HepG2 (cell line): ENCODE results near the gene SHISA5. TPM values are rescaled to one million over a fixed set of nuclear protein-coding genes. Genes with fewer than 3 reads are reported as not detected.

Experiments used
- ATAC-seq: fragments of 200-7000 bp; cut with Tn5 transposase; 3 replicates; pipeline ENCODE4 v1.9.1; 2020; ENCODE audit warnings: mild to moderate bottlenecking, moderate library complexity
- BruUV-seq: library from RNA; stranded (reverse); fragments of 400-500 nt; replicated peaks from 2 replicates; lab custom pipeline; 2021; lab: Mats Ljungman, UMichigan
- CTCF ChIA-PET: fragments of 300-600 bp; formaldehyde crosslinking; extraction: SDS; loops from one replicate; lab custom pipeline; 2021; ENCODE audit warnings: low total read pairs, inconsistent platforms, low intra/inter-chr PET ratio; lab: Yijun Ruan, JAX
- POLR2A ChIA-PET: fragments of 350-600 bp; sonication (Branson Sonifier 250); formaldehyde crosslinking; loops from one replicate; lab custom pipeline; 2020; ENCODE audit warnings: antibody characterized with exemption, inconsistent platforms; lab: Yijun Ruan, JAX
- DNase-seq: peaks from one replicate; pipeline ENCODE4 v3.0.0-alpha.2; 2015; ENCODE audit warnings: low spot score
- FAIRE-seq: peaks from 3 replicates; lab custom pipeline; 2011; peaks lifted over from hg19 to GRCh38; lab: Jason Lieb, UNC
- H2AFZ ChIP-seq: one replicate; pipeline ENCODE4 v1.6.1; 2011; ENCODE audit warnings: low read length, inconsistent platforms
- H3K27ac ChIP-seq: fragments of 300-600 bp; 3 replicates; pipeline ENCODE4 v1.8.0; 2011; ENCODE audit warnings: mixed run types, mild to moderate bottlenecking, mixed read lengths, low read length, inconsistent platforms; ENCODE audit not compliant: insufficient read depth; ENCODE audit errors: extremely low read length
- H3K27me3 ChIP-seq, 2 experiments: fragments of 200-600 bp in 1 of 2; 2 replicates in 1 of 2; 3 replicates in 1 of 2; pipeline versions ENCODE4 v1.6.0 to v1.8.0; 2011; ENCODE audit warnings: low read length in 2 of 2, mild to moderate bottlenecking in 2 of 2, moderate library complexity in 2 of 2, inconsistent platforms in 1 of 2; ENCODE audit not compliant: insufficient read depth in 2 of 2, control insufficient read depth in 1 of 2
- H3K36me3 ChIP-seq, 2 experiments: fragments of 200-600 bp in 1 of 2; replicated peaks in 1 of 2; 2 replicates in 1 of 2; 3 replicates in 1 of 2; pipeline versions ENCODE4 v1.5.1 to v1.8.0; 2011; ENCODE audit warnings: low read length in 2 of 2, inconsistent platforms in 1 of 2; ENCODE audit not compliant: insufficient read depth in 2 of 2, control insufficient read depth in 1 of 2
- H3K4me1 ChIP-seq: 2 replicates; pipeline ENCODE4 v1.5.1; 2012; ENCODE audit warnings: low read length, inconsistent platforms; ENCODE audit not compliant: insufficient read depth
- H3K4me2 ChIP-seq: 2 replicates; pipeline ENCODE4 v1.6.0; 2011; ENCODE audit warnings: low read depth, low read length, inconsistent platforms
- H3K4me3 ChIP-seq, 3 experiments: fragments of 200-600 bp in 1 of 3; sonication (generic), shearing (Covaris generic) in 1 of 3; replicated peaks in 1 of 3; 2 replicates each; pipeline ENCODE4 v1.5.1; 2011 to 2016; ENCODE audit warnings: low read length in 3 of 3, inconsistent platforms in 2 of 3, low read depth in 2 of 3, mild to moderate bottlenecking in 2 of 3, control low read depth in 1 of 3, mixed read lengths in 1 of 3; ENCODE audit not compliant: insufficient read depth in 1 of 3
- H3K79me2 ChIP-seq: one replicate; pipeline ENCODE4 v1.6.1; 2011; ENCODE audit warnings: low read length, inconsistent platforms; ENCODE audit not compliant: insufficient read depth
- H3K9ac ChIP-seq: 2 replicates; pipeline ENCODE4 v1.6.0; 2011; ENCODE audit warnings: mild to moderate bottlenecking, low read depth, low read length, inconsistent platforms; ENCODE audit not compliant: insufficient read depth
- H3K9me3 ChIP-seq: 2 replicates; pipeline ENCODE4 v1.5.1; 2012; ENCODE audit warnings: mild to moderate bottlenecking, low read length
- H4K20me1 ChIP-seq: 2 replicates; pipeline ENCODE4 v1.6.0; 2011; ENCODE audit warnings: inconsistent platforms, mild to moderate bottlenecking, low read length, moderate library complexity; ENCODE audit not compliant: insufficient read depth
- KAT8 ChIP-seq: IDR thresholded peaks from 2 replicates; pipeline ENCODE4 v1.6.1; 2016; ENCODE audit warnings: missing genetic modification reagents, missing compliant biosample characterization
- KLF6 ChIP-seq: IDR thresholded peaks from 2 replicates; pipeline ENCODE4 v1.8.0; 2016; ENCODE audit warnings: missing biosample characterization, missing genetic modification reagents
- MAF1 ChIP-seq: sonication (generic); formaldehyde crosslinking; IDR thresholded peaks from 2 replicates; pipeline ENCODE4 v1.5.0; 2020; ENCODE audit warnings: missing genetic modification reagents, borderline replicate concordance
- NCOR1 ChIP-seq: fragments of 200-600 bp; sonication (generic); IDR thresholded peaks from 2 replicates; pipeline ENCODE4 v1.7.0; 2017; ENCODE audit warnings: antibody characterized with exemption, low read length, borderline replicate concordance
- NR2F1 ChIP-seq, 2 experiments: fragments of 450-650 bp in 1 of 2; formaldehyde crosslinking in 1 of 2; IDR thresholded peaks; 2 replicates each; pipeline versions ENCODE4 v1.5.0 to v1.6.1; 2016 to 2020; ENCODE audit warnings: mild to moderate bottlenecking in 1 of 2, missing compliant biosample characterization in 1 of 2, missing genetic modification reagents in 1 of 2, moderate library complexity in 1 of 2
- SETDB1 ChIP-seq: sonication (generic); formaldehyde crosslinking; IDR thresholded peaks from 2 replicates; pipeline ENCODE4 v1.5.1; 2020; ENCODE audit warnings: missing genetic modification reagents, mild to moderate bottlenecking, borderline replicate concordance
- SRSF9 ChIP-seq: fragments of 200-400 bp; formaldehyde crosslinking; IDR thresholded peaks from 2 replicates; pipeline ENCODE4 v1.6.1; 2018; ENCODE audit warnings: borderline replicate concordance, mild to moderate bottlenecking, low read depth, low read length; ENCODE audit not compliant: insufficient read depth, poor library complexity, severe bottlenecking
- XBP1 ChIP-seq: sonication (generic); formaldehyde crosslinking; IDR thresholded peaks from 2 replicates; pipeline ENCODE4 v1.5.0; 2020; ENCODE audit warnings: missing genetic modification reagents
- YEATS2 ChIP-seq: sonication (generic); formaldehyde crosslinking; IDR thresholded peaks from 2 replicates; pipeline ENCODE4 v1.4.0; 2020; ENCODE audit warnings: missing genetic modification reagents, borderline replicate concordance
- YY1 ChIP-seq: IDR thresholded peaks from 2 replicates; pipeline ENCODE4 v1.6.1; 2011; ENCODE audit warnings: low read length, low read depth, moderate library complexity, mild to moderate bottlenecking; ENCODE audit not compliant: insufficient read depth, insufficient replicate concordance
- ZBTB7A ChIP-seq: sonication (generic); formaldehyde crosslinking; IDR thresholded peaks from 2 replicates; pipeline ENCODE4 v1.8.0; 2022; ENCODE audit warnings: mild to moderate bottlenecking, missing genetic modification reagents
- ZNF224 ChIP-seq: sonication (generic); formaldehyde crosslinking; IDR thresholded peaks from 2 replicates; pipeline ENCODE4 v1.5.0; 2020; ENCODE audit warnings: mild to moderate bottlenecking, missing genetic modification reagents
- ZNF34 ChIP-seq: sonication (generic); formaldehyde crosslinking; IDR thresholded peaks from 2 replicates; pipeline ENCODE4 v1.4.0; 2020; ENCODE audit warnings: mild to moderate bottlenecking, missing genetic modification reagents, borderline replicate concordance
- WGBS: methylation state at CpG from one replicate; pipeline ENCODE4 v1.1.6; 2017; ENCODE audit warnings: low lambda C conversion rate; 5-methylcytosine and 5-hydroxymethylcytosine counted together
- in situ Hi-C: cut with HindIII; loops from 2 replicates; pipeline ENCODE4 v1.10.0; 2017; ENCODE audit warnings: low pct_unique_long_range_greater_than_20kb; ENCODE audit not compliant: extremely low pct_ligation_motif_present
- intact Hi-C: fragments of 100-400 bp; cut with micrococcal nuclease; formaldehyde crosslinking; loops from one replicate; pipeline ENCODE4 v1.10.0; 2022; ENCODE audit not compliant: unreplicated experiment
- polyA plus RNA-seq, 8 experiments: library from polyadenylated mRNA; depleted of rRNA in 3 of 8; stranded (reverse) in 7 of 8; unstranded in 1 of 8; fragments of >200 nt; fragmentation: Illumina TruSeq in 4 of 8; extraction: Trizol in 4 of 8; gene quantifications; 2 replicates each; pipeline versions ENCODE4 v1.2.1 to v1.2.3, GENCODE V29; 2011 to 2016; ENCODE audit warnings: low read depth in 4 of 8, missing spikeins in 1 of 8, mixed read lengths in 1 of 8; ENCODE audit not compliant: insufficient read depth in 1 of 8
- total RNA-seq, 5 experiments: library from RNA; depleted of rRNA; stranded (reverse); fragments of >200 nt; fragmentation: Illumina TruSeq; extraction: Trizol; gene quantifications; 2 replicates each; pipeline ENCODE4 v1.2.3, GENCODE V29; 2016; ENCODE audit warnings: low read depth in 1 of 5
- TF ChIP-seq, protein P1 (sequence below): sonication (generic); formaldehyde crosslinking; IDR thresholded peaks from 2 replicates; pipeline ENCODE4 v1.5.0; 2020; ENCODE audit warnings: mild to moderate bottlenecking, missing genetic modification reagents, moderate library complexity
- TF ChIP-seq, protein P2 (sequence below): sonication (generic); formaldehyde crosslinking; IDR thresholded peaks from 2 replicates; pipeline ENCODE4 v1.5.1; 2020; ENCODE audit warnings: mild to moderate bottlenecking, missing genetic modification reagents, moderate library complexity
- TF ChIP-seq, protein P3 (sequence below): sonication (generic); formaldehyde crosslinking; IDR thresholded peaks from 2 replicates; pipeline ENCODE4 v1.8.0; 2022; ENCODE audit warnings: mild to moderate bottlenecking, missing genetic modification reagents

Gene SHISA5
- total and polyA plus RNA-seq, 2 of the 13 experiments (the other 11 are each of a cell fraction or from before 2014, with no cell fraction given) = 75.8 to 91.4 TPM

DNA sequence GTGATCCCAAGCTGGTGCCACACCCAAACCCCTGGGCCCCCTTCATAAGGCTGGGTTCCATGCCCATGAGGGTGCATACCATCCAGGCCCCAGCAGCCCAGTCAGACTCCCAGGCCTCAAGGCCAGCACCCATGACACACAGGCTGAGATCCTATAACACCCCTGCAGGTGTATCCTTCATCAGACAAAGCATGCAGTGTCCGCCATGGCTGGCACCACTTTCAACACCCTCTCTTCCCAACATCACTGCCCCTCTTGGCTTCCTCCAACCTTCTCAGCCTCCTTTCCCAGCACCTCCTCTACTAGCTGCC, 67.5 kb downstream of the SHISA5 start:
- Histone ChIP-seq H3K9me3 (no peaks in the 10 kb centered on the region), H3K4me2 (no peak overlapping the region), H4K20me1 (peaks cover 2% of the 10 kb centered on the region), H3K9ac (no peak overlapping the region), H3K27ac (no peak overlapping the region), H3K4me1 (peaks cover 72% of the 10 kb centered on the region), H2AFZ (no peak overlapping the region), H3K4me3 (no peak overlapping the region), H3K79me2 (peaks cover 23% of the 10 kb centered on the region), H3K27me3 (no peaks in the 10 kb centered on the region; a peak in 1 of 5 replicates), H3K36me3 (peaks cover 1 to 4% of the 10 kb centered on the region in 2 experiments; a peak in 3 of 5 replicates)
- intact Hi-C loops (loop anchor here (1.0 to 2.0 kb wide), 3 partner anchors 35 to 204 kb away; no protein-coding TSS in a partner anchor), in situ Hi-C loops (loop anchor here (5.0 kb wide), 3 partner anchors 34 to 204 kb away; no protein-coding TSS in a partner anchor)
- no TSS peak for BruUV-seq
- FAIRE-seq = no peak
- DNase-seq = no peak
- TF ChIP-seq ZNF34 (CRISPR knock-in tag) (no peak), YEATS2 (no peak), XBP1 (CRISPR knock-in tag) (no peak), SRSF9 (no peak), NCOR1 (no peak), KLF6 (CRISPR knock-in tag) (no peak), ZBTB7A (CRISPR knock-in tag) (no peak), MAF1 (CRISPR knock-in tag) (no peak), NR2F1 (CRISPR knock-in tag; IDR thresholded peaks at IDR 0.05) (no peak), YY1 (no peak), ZNF224 (CRISPR knock-in tag) (0 out of 2 replicates have a peak, but pooled peaks have one; percentile 71), SETDB1 (CRISPR knock-in tag) (no peak), KAT8 (CRISPR knock-in tag) (no peak)
- TF ChIP-seq, protein P1, sequence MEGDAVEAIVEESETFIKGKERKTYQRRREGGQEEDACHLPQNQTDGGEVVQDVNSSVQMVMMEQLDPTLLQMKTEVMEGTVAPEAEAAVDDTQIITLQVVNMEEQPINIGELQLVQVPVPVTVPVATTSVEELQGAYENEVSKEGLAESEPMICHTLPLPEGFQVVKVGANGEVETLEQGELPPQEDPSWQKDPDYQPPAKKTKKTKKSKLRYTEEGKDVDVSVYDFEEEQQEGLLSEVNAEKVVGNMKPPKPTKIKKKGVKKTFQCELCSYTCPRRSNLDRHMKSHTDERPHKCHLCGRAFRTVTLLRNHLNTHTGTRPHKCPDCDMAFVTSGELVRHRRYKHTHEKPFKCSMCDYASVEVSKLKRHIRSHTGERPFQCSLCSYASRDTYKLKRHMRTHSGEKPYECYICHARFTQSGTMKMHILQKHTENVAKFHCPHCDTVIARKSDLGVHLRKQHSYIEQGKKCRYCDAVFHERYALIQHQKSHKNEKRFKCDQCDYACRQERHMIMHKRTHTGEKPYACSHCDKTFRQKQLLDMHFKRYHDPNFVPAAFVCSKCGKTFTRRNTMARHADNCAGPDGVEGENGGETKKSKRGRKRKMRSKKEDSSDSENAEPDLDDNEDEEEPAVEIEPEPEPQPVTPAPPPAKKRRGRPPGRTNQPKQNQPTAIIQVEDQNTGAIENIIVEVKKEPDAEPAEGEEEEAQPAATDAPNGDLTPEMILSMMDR = no peak
- TF ChIP-seq, protein P2, sequence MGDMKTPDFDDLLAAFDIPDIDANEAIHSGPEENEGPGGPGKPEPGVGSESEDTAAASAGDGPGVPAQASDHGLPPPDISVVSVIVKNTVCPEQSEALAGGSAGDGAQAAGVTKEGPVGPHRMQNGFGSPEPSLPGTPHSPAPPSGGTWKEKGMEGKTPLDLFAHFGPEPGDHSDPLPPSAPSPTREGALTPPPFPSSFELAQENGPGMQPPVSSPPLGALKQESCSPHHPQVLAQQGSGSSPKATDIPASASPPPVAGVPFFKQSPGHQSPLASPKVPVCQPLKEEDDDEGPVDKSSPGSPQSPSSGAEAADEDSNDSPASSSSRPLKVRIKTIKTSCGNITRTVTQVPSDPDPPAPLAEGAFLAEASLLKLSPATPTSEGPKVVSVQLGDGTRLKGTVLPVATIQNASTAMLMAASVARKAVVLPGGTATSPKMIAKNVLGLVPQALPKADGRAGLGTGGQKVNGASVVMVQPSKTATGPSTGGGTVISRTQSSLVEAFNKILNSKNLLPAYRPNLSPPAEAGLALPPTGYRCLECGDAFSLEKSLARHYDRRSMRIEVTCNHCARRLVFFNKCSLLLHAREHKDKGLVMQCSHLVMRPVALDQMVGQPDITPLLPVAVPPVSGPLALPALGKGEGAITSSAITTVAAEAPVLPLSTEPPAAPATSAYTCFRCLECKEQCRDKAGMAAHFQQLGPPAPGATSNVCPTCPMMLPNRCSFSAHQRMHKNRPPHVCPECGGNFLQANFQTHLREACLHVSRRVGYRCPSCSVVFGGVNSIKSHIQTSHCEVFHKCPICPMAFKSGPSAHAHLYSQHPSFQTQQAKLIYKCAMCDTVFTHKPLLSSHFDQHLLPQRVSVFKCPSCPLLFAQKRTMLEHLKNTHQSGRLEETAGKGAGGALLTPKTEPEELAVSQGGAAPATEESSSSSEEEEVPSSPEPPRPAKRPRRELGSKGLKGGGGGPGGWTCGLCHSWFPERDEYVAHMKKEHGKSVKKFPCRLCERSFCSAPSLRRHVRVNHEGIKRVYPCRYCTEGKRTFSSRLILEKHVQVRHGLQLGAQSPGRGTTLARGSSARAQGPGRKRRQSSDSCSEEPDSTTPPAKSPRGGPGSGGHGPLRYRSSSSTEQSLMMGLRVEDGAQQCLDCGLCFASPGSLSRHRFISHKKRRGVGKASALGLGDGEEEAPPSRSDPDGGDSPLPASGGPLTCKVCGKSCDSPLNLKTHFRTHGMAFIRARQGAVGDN (CRISPR knock-in tag) = peak; percentile 17; the same call in 1 of the 2 replicates
- TF ChIP-seq, protein P3, sequence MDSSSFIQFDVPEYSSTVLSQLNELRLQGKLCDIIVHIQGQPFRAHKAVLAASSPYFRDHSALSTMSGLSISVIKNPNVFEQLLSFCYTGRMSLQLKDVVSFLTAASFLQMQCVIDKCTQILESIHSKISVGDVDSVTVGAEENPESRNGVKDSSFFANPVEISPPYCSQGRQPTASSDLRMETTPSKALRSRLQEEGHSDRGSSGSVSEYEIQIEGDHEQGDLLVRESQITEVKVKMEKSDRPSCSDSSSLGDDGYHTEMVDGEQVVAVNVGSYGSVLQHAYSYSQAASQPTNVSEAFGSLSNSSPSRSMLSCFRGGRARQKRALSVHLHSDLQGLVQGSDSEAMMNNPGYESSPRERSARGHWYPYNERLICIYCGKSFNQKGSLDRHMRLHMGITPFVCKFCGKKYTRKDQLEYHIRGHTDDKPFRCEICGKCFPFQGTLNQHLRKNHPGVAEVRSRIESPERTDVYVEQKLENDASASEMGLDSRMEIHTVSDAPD (CRISPR knock-in tag) = no peak
- POLR2A ChIA-PET = interaction anchor here (0.7 to 2.7 kb wide), 13 partner anchors 10 to 196 kb away, joined by 3 to 59 read pairs (median 9); partner anchors contain the start of genes ATRIP and ZNF589
- WGBS = 50% methylated on average over 1 of the region's 1 CpG
- ATAC-seq = no peak
- CTCF ChIA-PET = interaction anchor here (0.8 to 5.7 kb wide), 10 partner anchors 10 to 242 kb away, joined by 4 to 117 read pairs (median 15); no protein-coding TSS in a partner anchor
